ENCODE data around the gene CIT. TPM values are rescaled to one million over a fixed set of nuclear protein-coding genes. Genes with fewer than 3 reads are reported as not detected.

CIT gene
- total and polyA plus RNA-seq, 9 of the 15 experiments (the other 6 are each of a cell fraction or from before 2014, with no cell fraction given) = 1.1 to 46.7 (median 21.3) TPM

DNA sequence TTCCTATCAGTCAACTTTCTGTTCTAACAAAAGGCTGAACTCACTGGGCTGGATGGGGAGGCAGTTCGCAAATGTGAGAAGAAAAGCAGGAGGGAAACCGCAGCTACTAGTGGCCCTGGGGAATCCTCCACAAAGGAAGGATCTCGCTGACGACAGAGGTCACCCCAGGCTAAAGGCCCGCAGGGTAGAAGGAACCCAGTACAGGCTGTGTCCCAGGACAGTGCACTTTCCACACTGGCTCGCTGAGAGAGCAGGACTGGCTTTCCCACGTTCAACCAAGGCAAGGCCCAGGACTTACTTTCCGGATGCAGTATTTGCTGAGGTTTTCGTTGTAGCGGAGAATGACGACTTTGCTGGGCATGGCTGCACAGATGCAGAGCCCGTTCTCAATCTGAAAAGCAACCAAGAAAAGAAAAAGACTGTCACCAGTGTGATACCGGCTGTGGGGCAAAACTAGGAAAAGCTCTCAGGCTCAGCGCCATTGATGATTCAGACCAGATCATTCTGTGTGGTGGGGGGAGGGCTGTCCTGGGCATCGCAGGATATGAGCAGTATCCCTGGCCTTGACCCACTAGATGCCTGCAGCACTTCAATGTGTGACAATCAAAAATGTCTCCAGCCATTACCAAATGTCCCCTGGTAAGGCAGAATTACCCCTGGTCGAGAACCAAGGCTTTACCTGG is 172.9 kb downstream of the CIT start:
- no peak overlapping the region for H3K4me3 ChIP-seq
- no peak overlapping the region for H2AFZ ChIP-seq (ENCODE audit: low read depth, low read length)
- CTCF ChIA-PET (ENCODE audit: low intra/inter-chr PET ratio) = no interaction called here
- no peak for ATAC-seq
- no peak overlapping the region for H3K4me2 ChIP-seq (ENCODE audit: insufficient read depth, low read length)
- H3K4me1 ChIP-seq (replicated peaks in 1 of 2; ENCODE audit: control insufficient read depth in 2 of 2, insufficient read depth in 2 of 2, low read length in 2 of 2) = no peaks in the 10 kb centered on the region
- in situ Hi-C loops (cut with MboI) (no loop called here), intact Hi-C loops (cut with micrococcal nuclease) (no loop called here)
- no TSS peak for BruUV-seq (replicated peaks)
- no peak overlapping the region for H3K27ac ChIP-seq (ENCODE audit: extremely low read depth, low read depth, low read length)
- H4K20me1 ChIP-seq (replicated peaks; ENCODE audit: control insufficient read depth, insufficient read depth, low read length) = no peaks in the 10 kb centered on the region
- TF ChIP-seq, protein P1, sequence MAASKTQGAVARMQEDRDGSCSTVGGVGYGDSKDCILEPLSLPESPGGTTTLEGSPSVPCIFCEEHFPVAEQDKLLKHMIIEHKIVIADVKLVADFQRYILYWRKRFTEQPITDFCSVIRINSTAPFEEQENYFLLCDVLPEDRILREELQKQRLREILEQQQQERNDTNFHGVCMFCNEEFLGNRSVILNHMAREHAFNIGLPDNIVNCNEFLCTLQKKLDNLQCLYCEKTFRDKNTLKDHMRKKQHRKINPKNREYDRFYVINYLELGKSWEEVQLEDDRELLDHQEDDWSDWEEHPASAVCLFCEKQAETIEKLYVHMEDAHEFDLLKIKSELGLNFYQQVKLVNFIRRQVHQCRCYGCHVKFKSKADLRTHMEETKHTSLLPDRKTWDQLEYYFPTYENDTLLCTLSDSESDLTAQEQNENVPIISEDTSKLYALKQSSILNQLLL (CRISPR knock-in tag; IDR thresholded peaks at IDR 0.05; ENCODE audit: borderline replicate concordance) = no peak
- TF ChIP-seq HIVEP1 (CRISPR knock-in tag; IDR thresholded peaks at IDR 0.05) (no peak), CBFA2T2 (conservative IDR thresholded peaks at IDR 0.05) (no peak), ZNF232 (CRISPR knock-in tag; IDR thresholded peaks at IDR 0.05) (no peak), ZNF24 (IDR thresholded peaks at IDR 0.05) (no peak), TAF9B (IDR thresholded peaks at IDR 0.05; ENCODE audit: partially characterized antibody) (no peak)
- TF ChIP-seq, protein P2, sequence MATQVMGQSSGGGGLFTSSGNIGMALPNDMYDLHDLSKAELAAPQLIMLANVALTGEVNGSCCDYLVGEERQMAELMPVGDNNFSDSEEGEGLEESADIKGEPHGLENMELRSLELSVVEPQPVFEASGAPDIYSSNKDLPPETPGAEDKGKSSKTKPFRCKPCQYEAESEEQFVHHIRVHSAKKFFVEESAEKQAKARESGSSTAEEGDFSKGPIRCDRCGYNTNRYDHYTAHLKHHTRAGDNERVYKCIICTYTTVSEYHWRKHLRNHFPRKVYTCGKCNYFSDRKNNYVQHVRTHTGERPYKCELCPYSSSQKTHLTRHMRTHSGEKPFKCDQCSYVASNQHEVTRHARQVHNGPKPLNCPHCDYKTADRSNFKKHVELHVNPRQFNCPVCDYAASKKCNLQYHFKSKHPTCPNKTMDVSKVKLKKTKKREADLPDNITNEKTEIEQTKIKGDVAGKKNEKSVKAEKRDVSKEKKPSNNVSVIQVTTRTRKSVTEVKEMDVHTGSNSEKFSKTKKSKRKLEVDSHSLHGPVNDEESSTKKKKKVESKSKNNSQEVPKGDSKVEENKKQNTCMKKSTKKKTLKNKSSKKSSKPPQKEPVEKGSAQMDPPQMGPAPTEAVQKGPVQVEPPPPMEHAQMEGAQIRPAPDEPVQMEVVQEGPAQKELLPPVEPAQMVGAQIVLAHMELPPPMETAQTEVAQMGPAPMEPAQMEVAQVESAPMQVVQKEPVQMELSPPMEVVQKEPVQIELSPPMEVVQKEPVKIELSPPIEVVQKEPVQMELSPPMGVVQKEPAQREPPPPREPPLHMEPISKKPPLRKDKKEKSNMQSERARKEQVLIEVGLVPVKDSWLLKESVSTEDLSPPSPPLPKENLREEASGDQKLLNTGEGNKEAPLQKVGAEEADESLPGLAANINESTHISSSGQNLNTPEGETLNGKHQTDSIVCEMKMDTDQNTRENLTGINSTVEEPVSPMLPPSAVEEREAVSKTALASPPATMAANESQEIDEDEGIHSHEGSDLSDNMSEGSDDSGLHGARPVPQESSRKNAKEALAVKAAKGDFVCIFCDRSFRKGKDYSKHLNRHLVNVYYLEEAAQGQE (IDR thresholded peaks at IDR 0.05; ENCODE audit: borderline replicate concordance) = no peak
- TF ChIP-seq, protein P2 (CRISPR knock-in tag; IDR thresholded peaks at IDR 0.05; ENCODE audit: low read depth) = no peak
- 89% methylated on average over 16 of the region's 16 CpGs for WGBS (ENCODE audit: insufficient coverage, low coverage, missing lambda C conversion rate)
- FAIRE-seq = no peak
- H3K36me3 ChIP-seq (ENCODE audit: control insufficient read depth, insufficient read depth, low read length) = peaks cover 50% of the 10 kb centered on the region
- no peaks in the 10 kb centered on the region for H3K79me2 ChIP-seq (ENCODE audit: control insufficient read depth, insufficient read depth, low read length)
- POLR2A ChIA-PET = interaction anchor here (0.6 to 0.7 kb wide), 2 partner anchors 9 to 10 kb away, joined by 3 read pairs; no protein-coding TSS in a partner anchor
- H3K9me3 ChIP-seq (replicated peaks; ENCODE audit: control insufficient read depth, insufficient read depth, low read depth, low read length) = no peaks in the 10 kb centered on the region
- no peaks in the 10 kb centered on the region for H3K27me3 ChIP-seq (ENCODE audit: control insufficient read depth in 2 of 2, insufficient read depth in 2 of 2, low read length in 2 of 2)
- no peaks in the 10 kb centered on the region for H3K9me1 ChIP-seq (ENCODE audit: control insufficient read depth, insufficient read depth, low read length)
- no peak overlapping the region for H3K9ac ChIP-seq (ENCODE audit: insufficient read depth in 1 of 2, low read depth in 2 of 2, low read length in 2 of 2)
- no peak for DNase-seq (ENCODE audit: extremely low read depth in 1 of 4, low spot score in 3 of 4)

All from K562 (cell line).